A172 (cell line): ENCODE results near the gene BBC3. TPM values are rescaled to one million over a fixed set of nuclear protein-coding genes. Genes with fewer than 3 reads are reported as not detected.
"Not testable (repeated sequence)": the region's sequence is repeated elsewhere in the genome, so short reads cannot be mapped to it uniquely, and the experiment has no call there.

Experiments
- DNase-seq: peaks from one replicate; pipeline ENCODE4 v3.0.0-alpha.2; 2015; ENCODE audit warnings: low spot score
- total RNA-seq: library from RNA; depleted of rRNA; stranded (reverse); fragments of >200 nt; shearing (Covaris generic); gene quantifications from 2 replicates; pipeline ENCODE4 v1.2.3, GENCODE V29; 2014

The BBC3 gene
- total RNA-seq, 1 experiment from 2014 or later: 5.7 TPM

- DNase-seq: no peak
Measured at GRCh38 chr19:47258434-47258833, 27.4 kb upstream of the BBC3 start.

GRCh38 chr19:47257411-47258169, 26.6 kb upstream of the BBC3 start:
- no peak for DNase-seq

- peak; percentile 91 for DNase-seq
Measured at GRCh38 chr19:47256693-47257410, 25.9 kb upstream of the BBC3 start.

- DNase-seq: peak; percentile 76
Measured at GRCh38 chr19:47255879-47256692, 25.1 kb upstream of the BBC3 start, which contains the start of gene CCDC9. CCDC9 (plus strand) TSS chr19:47256525; CDS start chr19:47258401, 1,876 bp downstream.

GRCh38 chr19:47253970-47254369, 23.0 kb upstream of the BBC3 start:
- no peak for DNase-seq

GRCh38 chr19:47253467-47253881, 22.5 kb upstream of the BBC3 start:
- peak; percentile 69 for DNase-seq

- not testable (repeated sequence) for DNase-seq
Measured at GRCh38 chr19:47253016-47253415, 22.0 kb upstream of the BBC3 start.

GRCh38 chr19:47247308-47247990, 16.4 kb upstream of the BBC3 start:
- DNase-seq: peak; percentile 27

- DNase-seq: peak; percentile 81
Measured at GRCh38 chr19:47243776-47244547, 13.0 kb upstream of the BBC3 start.

GRCh38 chr19:47243364-47243775, 12.4 kb upstream of the BBC3 start:
- no peak for DNase-seq

- DNase-seq: no peak
Measured at GRCh38 chr19:47241919-47242577, 11.0 kb upstream of the BBC3 start.

- DNase-seq: peak; percentile 68
Measured at GRCh38 chr19:47240996-47241918, 10.3 kb upstream of the BBC3 start.

GRCh38 chr19:47240556-47240955, 9.6 kb upstream of the BBC3 start:
- no peak for DNase-seq

- no peak for DNase-seq
Measured at GRCh38 chr19:47239610-47240296, 8.8 kb upstream of the BBC3 start.

GRCh38 chr19:47239152-47239551, 8.2 kb upstream of the BBC3 start:
- no peak for DNase-seq

- DNase-seq: no peak
Measured at GRCh38 chr19:47236072-47236675, 5.2 kb upstream of the BBC3 start.

- DNase-seq: peak; percentile 58
Measured at GRCh38 chr19:47232422-47233211, 1.6 kb upstream of the BBC3 start.
